Pancreas (tissue), 10 donors: ENCODE measurements around the gene ISLR. TPM values are rescaled to one million over a fixed set of nuclear protein-coding genes. Genes with fewer than 3 reads are reported as not detected.

Source experiments
- ATAC-seq, 4 donors: fragments of 200-7000 bp; cut with Tn5 transposase; one replicate each; pipeline versions ENCODE4 v1.8.0 to v1.9.1; 2020; ENCODE audit warnings: mild to moderate bottlenecking in 4 of 4, moderate library complexity in 4 of 4
- DNase-seq, 6 donors: peaks; one replicate each; pipeline ENCODE4 v3.0.0-alpha.2; 2020
- FAIRE-seq: peaks from 2 replicates; lab custom pipeline; 2012; peaks lifted over from hg19 to GRCh38; lab: Jason Lieb, UNC
- H3K27ac ChIP-seq, 4 donors: fragments of 200-600 bp; sonication (generic); 1 replicate in 3 of 4; 2 replicates in 1 of 4; pipeline versions ENCODE4 v1.5.0 to v1.8.0; 2020
- H3K27me3 ChIP-seq, 4 donors: fragments of 200-600 bp; one replicate each; pipeline ENCODE4 v1.8.0; 2021
- H3K36me3 ChIP-seq, 3 donors: fragments of 200-600 bp; sonication (generic) in 1 of 3; one replicate each; pipeline versions ENCODE4 v1.5.0 to v1.8.0; 2020 to 2021
- H3K4me1 ChIP-seq, 3 donors: fragments of 200-600 bp; one replicate each; pipeline ENCODE4 v1.8.0; 2021
- H3K4me3 ChIP-seq, 4 donors: fragments of 200-600 bp; sonication (generic) in 2 of 4; one replicate each; pipeline versions ENCODE4 v1.5.0 to v1.8.0; 2020 to 2021
- H3K9me3 ChIP-seq, 4 donors: fragments of 200-600 bp; one replicate each; pipeline ENCODE4 v1.8.0; 2021
- WGBS, 2 donors: extraction: QIAGEN DNeasy Blood & Tissue Kit; methylation state at CpG; one replicate each; pipeline ENCODE4 v1.1.7; 2013; 5-methylcytosine and 5-hydroxymethylcytosine counted together
- intact Hi-C, 3 donors: fragments of 100-400 bp; cut with DNase I; formaldehyde crosslinking; loops; one replicate each; pipeline versions ENCODE4 v1.11.1 to v1.14.2; 2022
- polyA plus RNA-seq, 2 donors: library from polyadenylated mRNA; stranded (reverse); fragments of 200-250 nt; gene quantifications; one replicate each; pipeline ENCODE4 v1.2.3, GENCODE V29; 2013
- total RNA-seq, 6 donors: library from RNA; stranded (reverse); fragmentation: NEBNext Ultra II Directional in 4 of 6; extraction: Animal tissue kit (Norgen Biotek cat#: 25700) in 4 of 6; gene quantifications; one replicate each; pipeline versions ENCODE4 v1.2.1 to v1.2.4, GENCODE V29; 2021 to 2023
- TF ChIP-seq, protein P1 (sequence below), 4 donors: fragments of 200-600 bp; sonication (generic) in 3 of 4; IDR thresholded peaks; one replicate each; pipeline versions ENCODE4 v1.5.0 to v1.8.0; 2021; ENCODE audit warnings: antibody characterized with exemption in 4 of 4
- donor health status: healthy with polysubstance abuse.
- donor health status: DM: no; HTN: no; CAD: no; lungs with moderate emphysema.
- donor health status: DM: no; HTN: no; CAD: no.
- donor health status: control.
- donor health status: control.
- donor health status: Bipolar disorder and iron deficiency.
- donor health status: DM: yes; HTN: yes; CAD: no.
- donor health status: DM: no; HTN: no; CAD: no.
- donor health status: DM: no; HTN: no; CAD: no.
- donor health status: DM: yes; HTN: yes; CAD: no.

Gene ISLR
- total and polyA plus RNA-seq, 8 donors, result 1.5 to 29.4 (median 3.3) TPM

DNA sequence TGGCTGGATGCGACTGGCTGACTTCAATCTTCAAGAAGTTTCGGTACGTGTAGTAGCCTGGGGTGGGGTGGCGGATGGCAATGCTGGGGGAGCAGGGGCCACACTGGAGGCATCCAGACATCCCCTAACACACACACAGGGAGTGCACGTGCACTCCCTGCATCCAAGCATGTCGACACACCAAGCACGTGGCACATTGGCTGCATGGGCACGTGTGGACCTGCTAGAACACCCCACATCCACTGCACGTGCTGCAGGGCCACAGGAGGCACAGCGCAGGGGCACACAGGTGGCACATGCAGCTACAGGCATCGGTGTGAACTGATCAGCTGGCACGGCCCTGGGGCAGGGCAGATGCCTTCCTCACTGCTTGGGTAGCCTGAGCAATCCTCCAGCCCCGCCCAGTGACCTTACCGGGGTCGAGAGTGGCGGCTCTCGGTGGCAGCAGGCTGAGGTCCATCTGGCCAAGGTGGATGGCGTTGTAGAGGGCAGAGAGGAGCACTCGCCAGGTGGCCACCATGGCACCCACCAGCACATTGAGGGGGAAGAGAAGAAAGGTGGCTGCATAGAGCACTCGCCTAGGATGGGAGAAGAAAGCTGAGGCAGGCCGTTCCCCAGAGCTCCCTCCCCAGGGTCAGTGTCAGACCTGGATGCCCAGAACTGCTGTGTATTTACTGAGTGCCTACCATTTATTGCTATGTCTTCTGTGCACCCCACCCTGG, 7.5 kb downstream of the ISLR start:
- no peaks in the 10 kb centered on the region for H3K27me3 ChIP-seq
- H3K4me1 ChIP-seq, result no peaks in the 10 kb centered on the region
- H3K27ac ChIP-seq, result no peak overlapping the region
- no peak for ATAC-seq
- FAIRE-seq, result no peak
- intact Hi-C loops, result no loop called here
- no peaks in the 10 kb centered on the region for H3K36me3 ChIP-seq
- WGBS, 2 donors, result 71 to 83% methylated on average over 21 of the region's 21 CpGs
- TF ChIP-seq, protein P1, sequence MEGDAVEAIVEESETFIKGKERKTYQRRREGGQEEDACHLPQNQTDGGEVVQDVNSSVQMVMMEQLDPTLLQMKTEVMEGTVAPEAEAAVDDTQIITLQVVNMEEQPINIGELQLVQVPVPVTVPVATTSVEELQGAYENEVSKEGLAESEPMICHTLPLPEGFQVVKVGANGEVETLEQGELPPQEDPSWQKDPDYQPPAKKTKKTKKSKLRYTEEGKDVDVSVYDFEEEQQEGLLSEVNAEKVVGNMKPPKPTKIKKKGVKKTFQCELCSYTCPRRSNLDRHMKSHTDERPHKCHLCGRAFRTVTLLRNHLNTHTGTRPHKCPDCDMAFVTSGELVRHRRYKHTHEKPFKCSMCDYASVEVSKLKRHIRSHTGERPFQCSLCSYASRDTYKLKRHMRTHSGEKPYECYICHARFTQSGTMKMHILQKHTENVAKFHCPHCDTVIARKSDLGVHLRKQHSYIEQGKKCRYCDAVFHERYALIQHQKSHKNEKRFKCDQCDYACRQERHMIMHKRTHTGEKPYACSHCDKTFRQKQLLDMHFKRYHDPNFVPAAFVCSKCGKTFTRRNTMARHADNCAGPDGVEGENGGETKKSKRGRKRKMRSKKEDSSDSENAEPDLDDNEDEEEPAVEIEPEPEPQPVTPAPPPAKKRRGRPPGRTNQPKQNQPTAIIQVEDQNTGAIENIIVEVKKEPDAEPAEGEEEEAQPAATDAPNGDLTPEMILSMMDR (IDR thresholded peaks at IDR 0.05), result no peak
- DNase-seq, result peak in 1 of 6 donors; percentile 45
- no peaks in the 10 kb centered on the region for H3K9me3 ChIP-seq
- no peak overlapping the region for H3K4me3 ChIP-seq

DNA sequence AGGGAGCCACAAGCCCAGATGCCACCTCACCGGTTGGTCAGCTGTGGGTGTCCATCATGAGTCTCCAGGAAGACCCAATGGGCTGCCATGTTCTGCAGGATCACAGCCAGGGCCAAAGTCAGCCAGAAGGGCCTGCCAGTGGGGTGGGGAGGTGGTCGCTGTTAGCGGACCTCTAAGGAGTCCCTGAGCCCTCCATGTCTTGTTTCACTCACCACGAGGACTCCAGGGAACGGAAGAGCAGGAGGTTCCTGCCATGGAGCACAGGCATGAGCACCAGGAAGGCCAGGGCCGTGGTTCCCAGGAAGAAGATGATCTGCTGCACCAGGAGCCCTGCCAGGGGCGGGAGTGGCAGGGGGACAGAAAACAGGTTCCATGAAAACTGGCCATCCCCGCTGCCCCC, 8.6 kb downstream of the ISLR start:
- ATAC-seq (no peak), DNase-seq (peak in 1 of 6 donors; percentile 28), FAIRE-seq (no peak)
- H3K27me3 ChIP-seq, result no peaks in the 10 kb centered on the region
- H3K27ac ChIP-seq, result no peak overlapping the region
- no peak overlapping the region for H3K4me3 ChIP-seq
- H3K4me1 ChIP-seq, result no peaks in the 10 kb centered on the region
- H3K9me3 ChIP-seq, result no peaks in the 10 kb centered on the region
- TF ChIP-seq, protein P1 (IDR thresholded peaks at IDR 0.05), result no peak
- H3K36me3 ChIP-seq, result no peaks in the 10 kb centered on the region
- intact Hi-C loops, result no loop called here
- 73 to 85% methylated on average over 8 of the region's 8 CpGs for WGBS, 2 donors

DNA sequence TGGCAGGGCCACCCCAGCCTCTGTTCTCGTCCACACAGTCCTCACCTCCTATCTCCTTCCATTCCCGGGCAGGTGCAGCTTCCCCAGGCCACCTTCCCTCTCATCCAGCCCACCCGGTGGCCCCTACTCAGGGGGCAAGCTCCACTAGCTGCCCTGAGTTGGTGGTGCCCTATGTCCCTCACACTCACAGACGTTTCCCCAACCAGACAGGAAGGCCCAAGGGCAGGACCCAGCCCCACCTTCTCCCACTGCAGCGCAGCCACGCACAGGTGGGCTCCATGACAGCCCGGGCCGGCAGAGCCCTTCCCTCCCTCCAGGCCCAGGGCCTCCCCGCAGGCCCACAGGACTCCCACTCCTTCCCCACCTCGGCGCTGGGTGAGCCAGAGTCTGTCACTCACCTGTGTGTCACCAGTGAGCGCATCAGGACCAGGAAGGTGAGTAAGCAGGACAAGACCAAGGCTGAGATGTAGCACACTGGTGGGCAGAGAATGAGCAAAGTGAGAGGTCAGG, 11.1 kb downstream of the ISLR start:
- intact Hi-C loops, result no loop called here
- FAIRE-seq (no peak), DNase-seq (peak in 1 of 6 donors; percentile 52), ATAC-seq (no peak)
- WGBS, 2 donors, result 63 to 71% methylated on average over 12 of the region's 12 CpGs
- Histone ChIP-seq H3K9me3 (no peaks in the 10 kb centered on the region), H3K4me3 (no peak overlapping the region), H3K4me1 (no peaks in the 10 kb centered on the region), H3K36me3 (no peaks in the 10 kb centered on the region), H3K27ac (no peak overlapping the region), H3K27me3 (no peaks in the 10 kb centered on the region)
- TF ChIP-seq, protein P1 (IDR thresholded peaks at IDR 0.05), result no peak

DNA sequence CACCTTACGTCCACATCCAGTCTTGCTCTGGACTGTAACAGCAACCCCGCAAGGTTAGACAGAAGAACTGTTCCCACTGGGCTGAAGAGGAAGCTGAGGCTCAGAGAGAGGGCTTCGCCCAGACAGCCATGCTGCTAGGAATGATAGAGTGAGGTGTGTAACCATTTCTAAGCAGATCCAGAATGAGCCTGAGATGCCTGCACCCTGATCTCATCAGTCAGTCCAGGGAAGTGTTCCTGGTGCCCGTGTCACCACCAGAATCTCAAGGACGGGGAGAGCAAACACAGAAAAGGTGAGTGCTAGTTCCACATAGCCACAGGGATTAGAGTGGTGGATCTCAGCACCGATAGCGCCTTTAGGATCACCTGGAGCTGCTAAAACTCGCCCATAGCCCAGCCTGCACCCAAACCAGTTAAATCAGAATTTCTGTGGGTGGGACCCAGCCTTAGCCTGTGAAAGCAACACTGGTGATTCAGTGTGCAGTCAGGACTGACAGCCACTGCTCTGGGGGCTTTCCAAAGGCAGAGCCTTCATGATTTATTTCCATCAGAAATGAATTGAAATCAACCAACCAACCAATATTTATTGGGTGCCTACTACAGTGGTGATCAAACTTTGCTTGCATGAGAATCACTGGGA, 12.3 kb downstream of the ISLR start:
- TF ChIP-seq, protein P1 (IDR thresholded peaks at IDR 0.05), result no peak
- Histone ChIP-seq H3K4me3 (no peak overlapping the region), H3K36me3 (no peaks in the 10 kb centered on the region), H3K27ac (no peak overlapping the region), H3K9me3 (no peaks in the 10 kb centered on the region), H3K4me1 (no peaks in the 10 kb centered on the region), H3K27me3 (no peaks in the 10 kb centered on the region)
- peak in 2 of 4 donors; percentile 31 to 54 for ATAC-seq
- no peak for FAIRE-seq
- WGBS, 2 donors, result 36 to 39% methylated on average over 8 of the region's 8 CpGs
- intact Hi-C loops, result no loop called here
- peak in 1 of 6 donors; percentile 0 for DNase-seq
